Measurements from ENCODE around the gene BMP8A. TPM values are rescaled to one million over a fixed set of nuclear protein-coding genes. Genes with fewer than 3 reads are reported as not detected.

BMP8A gene
- total RNA-seq: 0.13 TPM in 1 of 2 replicates, not detected in the other

GRCh38 chr1:39491146-39491921 is at the start of gene BMP8A:
BMP8A (plus strand) TSS chr1:39491636; CDS start chr1:39491992, 356 bp downstream.

Small RNAs within 50 kb of the gene (small RNA-seq; reads per million reads assigned to genes)
- gene SNORA55: 2.5 reads per million, percentile 79 among the genes with 10 or more reads in this experiment

Other genes with a start within 250 kb of the BMP8A start
- 156 and 172 TPM in 2 replicates for gene PABPC4, start 85.2 kb downstream of the BMP8A start, total RNA-seq
- under 0.01 TPM in 1 of 2 replicates, not detected in the other for gene HEYL, start 148.0 kb downstream of the BMP8A start, total RNA-seq
- not detected in 2 replicates for gene NT5C1A, start 180.5 kb downstream of the BMP8A start, total RNA-seq
- gene HPCAL4, start 199.8 kb downstream of the BMP8A start, total RNA-seq: not detected in 2 replicates
- gene PPIE, start 247.2 kb downstream of the BMP8A start, total RNA-seq: 33.7 and 33.8 TPM in 2 replicates

Measured in articular chondrocyte of knee joint (primary cell).